GM10266 (cell line): ENCODE measurements around the gene BACH2.

Source experiments
- DNase-seq: peaks from one replicate; pipeline ENCODE4 v3.0.0; 2012; ENCODE audit errors: extremely low spot score
- CTCF ChIP-seq: IDR thresholded peaks from 2 replicates; pipeline ENCODE4 v1.5.1; 2012; ENCODE audit warnings: mild to moderate bottlenecking, low read depth; ENCODE audit not compliant: control insufficient read depth, insufficient read depth; ENCODE audit errors: missing control alignments

BACH2 gene

DNA sequence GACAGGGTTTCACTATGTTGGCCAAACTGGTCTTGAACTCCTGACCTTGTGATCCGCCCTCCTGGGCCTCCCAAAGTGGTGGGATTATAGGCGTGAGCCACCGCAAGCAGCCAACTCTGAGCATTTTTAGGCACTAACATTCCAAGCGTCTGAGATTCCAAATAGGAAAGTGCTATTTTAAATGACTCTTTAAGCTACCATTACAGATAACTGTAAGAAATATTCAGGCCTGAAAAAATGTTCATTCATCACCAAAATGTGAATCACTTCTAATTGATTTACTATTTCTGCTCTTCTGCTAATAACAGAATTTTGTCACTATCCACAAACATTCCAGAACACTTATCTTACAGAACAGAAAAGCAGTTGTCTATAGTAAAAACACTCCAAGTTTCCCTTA lies 106.5 kb downstream of the BACH2 start:
- DNase-seq, result no peak
- no peak for TF ChIP-seq CTCF

DNA sequence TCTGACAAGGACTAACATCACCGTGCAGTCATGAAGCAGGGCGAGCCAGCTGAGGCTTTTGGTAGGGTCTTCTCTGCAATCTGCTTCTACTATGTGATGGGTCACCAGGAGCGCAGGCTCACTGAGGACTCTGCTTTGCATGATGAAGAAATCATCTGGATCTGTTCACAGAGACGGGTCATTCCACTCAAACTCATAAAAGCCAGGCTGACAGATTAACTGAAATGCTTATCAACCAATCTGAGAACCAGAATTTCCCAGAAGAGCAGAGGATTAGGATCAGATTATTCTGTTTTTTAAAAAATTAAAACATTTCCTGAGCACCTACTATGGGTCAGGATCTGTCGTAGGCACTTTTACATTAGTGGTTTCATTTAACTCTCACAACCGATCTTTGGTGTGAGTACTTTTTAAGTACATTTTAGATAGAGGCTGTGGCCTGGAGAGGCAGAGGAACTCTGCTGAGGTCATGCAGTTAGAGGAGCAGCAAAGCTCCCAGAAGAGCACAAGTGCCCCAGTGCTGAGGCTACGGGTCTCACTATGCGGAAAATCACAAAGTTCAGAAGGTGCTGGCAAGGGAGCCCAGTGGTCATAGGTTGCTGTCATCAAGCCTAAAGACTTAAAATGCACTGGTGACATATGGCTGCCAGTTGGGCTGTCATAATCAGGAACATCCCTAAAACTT lies 109.1 kb downstream of the BACH2 start:
- TF ChIP-seq CTCF, result no peak
- DNase-seq, result no peak

DNA sequence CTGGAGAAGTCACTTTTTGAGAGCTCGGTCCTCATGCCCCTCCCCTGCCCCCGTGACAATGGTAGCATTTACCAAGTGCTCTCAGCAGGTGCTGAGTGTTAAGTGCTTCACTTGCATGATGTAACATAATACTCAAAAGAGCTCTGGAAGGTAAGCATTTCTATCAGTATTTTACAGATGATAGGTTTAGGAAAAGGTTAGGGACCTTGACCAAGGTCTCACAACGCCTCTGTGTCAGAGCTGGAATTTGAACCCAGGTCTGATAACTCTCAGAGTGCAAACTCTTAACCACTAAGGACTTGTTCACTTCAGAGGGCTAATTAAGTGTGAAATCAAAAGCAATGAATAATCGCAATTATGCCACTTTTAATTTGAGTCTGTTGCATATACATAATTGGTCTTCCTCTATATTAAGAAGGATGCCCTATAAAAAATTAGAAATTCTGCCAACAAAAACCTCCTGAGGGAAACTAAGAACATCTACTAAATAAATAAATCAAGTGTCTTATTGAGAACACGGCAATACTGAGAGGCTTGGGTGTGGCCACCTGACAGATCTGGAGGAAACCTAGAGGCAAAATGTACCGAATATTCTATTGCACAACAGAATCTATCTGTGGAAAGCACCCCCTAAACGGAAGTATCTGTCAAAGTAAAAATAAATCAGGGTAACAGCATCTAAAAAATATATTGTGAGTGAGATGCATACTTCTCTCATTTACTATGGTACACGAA lies 109.8 kb downstream of the BACH2 start:
- DNase-seq, result no peak
- no peak for TF ChIP-seq CTCF

GRCh38 chr6:90186026-90186425 lies 110.6 kb downstream of the BACH2 start:
- TF ChIP-seq CTCF, result no peak
- no peak for DNase-seq

DNA sequence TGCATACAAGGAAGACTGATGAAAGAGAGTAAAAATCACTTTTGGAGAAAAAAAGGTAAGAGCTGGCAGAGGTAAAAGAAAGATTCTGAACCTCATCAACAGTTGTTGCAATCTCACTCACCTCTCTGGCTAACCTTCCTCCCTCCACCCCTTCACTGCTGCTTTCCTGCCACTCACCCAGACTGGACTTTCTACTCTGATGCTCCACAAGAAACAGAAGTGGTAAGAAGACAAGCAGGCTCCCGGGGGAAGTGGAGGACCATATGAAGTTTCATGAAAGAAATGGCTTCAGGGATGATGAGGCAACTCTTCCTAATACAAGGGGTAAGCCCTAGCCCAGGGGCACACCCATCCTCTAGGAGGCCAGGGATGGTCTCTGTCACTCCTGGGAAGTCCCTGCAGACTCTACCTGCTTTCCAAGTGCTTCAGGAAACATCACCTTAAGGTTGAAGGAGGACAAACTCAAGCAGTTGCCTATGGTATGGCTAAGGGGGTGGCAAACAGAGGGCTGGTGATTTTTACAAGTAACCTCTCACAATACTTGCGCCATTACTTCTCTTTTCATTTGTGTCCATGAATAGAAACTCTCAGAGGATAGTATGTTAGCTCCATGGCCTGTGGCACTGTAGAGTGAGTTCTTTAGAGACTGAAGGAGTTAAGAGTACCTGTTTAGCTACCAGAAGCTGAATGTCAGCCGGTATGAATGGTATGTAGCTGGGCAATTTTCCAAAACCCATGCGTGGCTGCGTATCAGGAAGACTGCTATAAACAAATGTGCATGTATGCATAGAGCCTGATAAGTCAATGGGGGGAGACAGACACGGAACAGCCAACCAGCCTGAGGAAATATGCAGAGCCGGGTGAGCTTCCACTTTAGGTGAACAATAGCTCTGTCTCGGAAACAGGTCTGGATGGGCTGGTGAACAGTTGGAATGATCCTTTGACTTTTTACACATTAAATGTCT lies 112.0 kb downstream of the BACH2 start:
- no peak for DNase-seq
- TF ChIP-seq CTCF, result no peak

DNA sequence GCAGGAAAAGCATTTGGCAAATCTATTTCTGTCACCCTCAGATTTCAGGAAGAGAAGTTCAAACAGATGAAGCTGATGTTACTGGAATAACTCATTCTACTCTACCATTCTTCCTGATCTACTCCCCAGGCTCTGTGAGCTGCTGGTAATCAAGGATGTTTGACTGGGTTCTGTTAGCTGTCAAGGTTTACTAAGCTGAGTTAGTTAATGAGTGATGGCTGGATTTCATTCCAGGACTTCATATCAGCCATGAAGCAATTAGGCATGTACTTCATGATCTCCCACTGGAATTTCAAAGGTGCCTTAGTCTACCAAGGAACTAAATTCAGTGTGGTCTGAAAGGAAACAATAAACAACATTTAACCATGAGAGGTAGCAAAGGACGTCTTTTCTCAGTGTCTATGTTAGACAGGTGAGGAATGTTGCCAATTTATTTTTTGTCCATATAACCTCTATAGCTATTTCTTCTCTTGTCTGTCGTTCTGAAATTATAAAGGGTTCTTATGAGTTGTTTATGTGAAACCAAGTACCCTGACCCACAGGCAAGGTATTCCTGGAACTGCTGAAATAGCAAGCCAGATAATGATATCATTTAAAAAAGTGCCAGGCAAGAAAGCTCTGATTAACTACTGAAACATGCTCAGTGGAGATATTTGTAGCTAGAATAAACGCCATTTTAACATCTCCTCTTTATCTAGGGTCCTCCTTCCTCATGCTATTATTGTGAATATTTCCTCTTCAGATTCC lies 112.9 kb downstream of the BACH2 start:
- DNase-seq, result no peak
- no peak for TF ChIP-seq CTCF
